ENCODE measurements around the gene DNAH14. TPM values are rescaled to one million over a fixed set of nuclear protein-coding genes. Genes with fewer than 3 reads are reported as not detected.

DNAH14 gene
- total and polyA plus RNA-seq, 2 of the 13 experiments (the other 11 are each of a cell fraction or from before 2014, with no cell fraction given), result 4.5 to 27.5 TPM

DNA sequence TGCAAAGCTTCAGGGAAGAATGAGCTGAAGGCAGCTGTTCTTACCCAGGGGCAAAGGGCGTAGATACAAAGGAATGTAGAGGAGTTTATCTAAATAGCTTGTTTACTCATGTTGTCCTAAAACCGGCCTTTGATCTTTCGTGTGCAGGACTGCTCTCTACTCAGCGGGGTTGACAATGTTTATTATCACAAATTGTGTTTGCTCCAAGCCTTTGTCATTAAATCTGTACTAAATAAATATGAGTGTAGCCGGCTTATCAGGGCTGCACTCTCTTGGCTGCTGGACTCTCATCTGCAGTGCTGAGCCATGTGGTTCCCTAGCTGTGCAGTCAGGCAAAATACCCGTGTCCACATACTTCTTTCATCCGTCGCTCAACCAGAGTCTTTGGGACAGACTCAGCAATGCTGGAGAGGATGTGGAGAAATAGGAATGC, 299.4 kb downstream of the DNAH14 start (continued):
- TF ChIP-seq, protein P1, sequence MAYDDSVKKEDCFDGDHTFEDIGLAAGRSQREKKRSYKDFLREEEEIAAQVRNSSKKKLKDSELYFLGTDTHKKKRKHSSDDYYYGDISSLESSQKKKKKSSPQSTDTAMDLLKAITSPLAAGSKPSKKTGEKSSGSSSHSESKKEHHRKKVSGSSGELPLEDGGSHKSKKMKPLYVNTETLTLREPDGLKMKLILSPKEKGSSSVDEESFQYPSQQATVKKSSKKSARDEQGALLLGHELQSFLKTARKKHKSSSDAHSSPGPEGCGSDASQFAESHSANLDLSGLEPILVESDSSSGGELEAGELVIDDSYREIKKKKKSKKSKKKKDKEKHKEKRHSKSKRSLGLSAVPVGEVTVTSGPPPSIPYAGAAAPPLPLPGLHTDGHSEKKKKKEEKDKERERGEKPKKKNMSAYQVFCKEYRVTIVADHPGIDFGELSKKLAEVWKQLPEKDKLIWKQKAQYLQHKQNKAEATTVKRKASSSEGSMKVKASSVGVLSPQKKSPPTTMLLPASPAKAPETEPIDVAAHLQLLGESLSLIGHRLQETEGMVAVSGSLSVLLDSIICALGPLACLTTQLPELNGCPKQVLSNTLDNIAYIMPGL (CRISPR knock-in tag; IDR thresholded peaks at IDR 0.05; ENCODE audit: borderline replicate concordance in 1 of 2, low read depth in 1 of 2), result 0 out of 4 replicates have a peak, but pooled peaks of 1 of the 2 experiments have one; percentile 21
- TF ChIP-seq ZFP91 (CRISPR knock-in tag; IDR thresholded peaks at IDR 0.05; ENCODE audit: borderline replicate concordance) (no peak), MAFG (CRISPR knock-in tag; IDR thresholded peaks at IDR 0.05) (no peak), ZBTB25 (CRISPR knock-in tag; IDR thresholded peaks at IDR 0.05) (no peak), SALL1 (CRISPR knock-in tag; IDR thresholded peaks at IDR 0.05) (peak; percentile 84), ATM (IDR thresholded peaks at IDR 0.05; ENCODE audit: borderline replicate concordance) (no peak), ZIK1 (CRISPR knock-in tag; IDR thresholded peaks at IDR 0.05; ENCODE audit: borderline replicate concordance, low read depth) (no peak), ZKSCAN8 (CRISPR knock-in tag; IDR thresholded peaks at IDR 0.05; ENCODE audit: borderline replicate concordance) (peak; percentile 52; the same call in 1 of the 2 replicates), MXD4 (CRISPR knock-in tag; IDR thresholded peaks at IDR 0.05) (peak; percentile 32; the same call in 1 of the 2 replicates), ZNF382 (CRISPR knock-in tag; IDR thresholded peaks at IDR 0.05; ENCODE audit: borderline replicate concordance) (no peak), SNAPC5 (CRISPR knock-in tag; IDR thresholded peaks at IDR 0.05; ENCODE audit: borderline replicate concordance) (no peak), RFX3 (CRISPR knock-in tag; IDR thresholded peaks at IDR 0.05) (no peak), MIXL1 (CRISPR knock-in tag; IDR thresholded peaks at IDR 0.05) (peak; percentile 87; the same call in 1 of the 2 replicates), TBX3 (IDR thresholded peaks at IDR 0.05; ENCODE audit: borderline replicate concordance) (peak; percentile 96), CCAR2 (optimal IDR thresholded peaks at IDR 0.05; ENCODE audit: low read depth, low read length) (no peak), NCOA2 (CRISPR knock-in tag; IDR thresholded peaks at IDR 0.05) (peak; percentile 86), MXI1 (IDR thresholded peaks at IDR 0.05; ENCODE audit: borderline replicate concordance, low read depth, low read length) (peak; percentile 25; the same call in 1 of the 3 replicates)
- TF ChIP-seq, protein P2, sequence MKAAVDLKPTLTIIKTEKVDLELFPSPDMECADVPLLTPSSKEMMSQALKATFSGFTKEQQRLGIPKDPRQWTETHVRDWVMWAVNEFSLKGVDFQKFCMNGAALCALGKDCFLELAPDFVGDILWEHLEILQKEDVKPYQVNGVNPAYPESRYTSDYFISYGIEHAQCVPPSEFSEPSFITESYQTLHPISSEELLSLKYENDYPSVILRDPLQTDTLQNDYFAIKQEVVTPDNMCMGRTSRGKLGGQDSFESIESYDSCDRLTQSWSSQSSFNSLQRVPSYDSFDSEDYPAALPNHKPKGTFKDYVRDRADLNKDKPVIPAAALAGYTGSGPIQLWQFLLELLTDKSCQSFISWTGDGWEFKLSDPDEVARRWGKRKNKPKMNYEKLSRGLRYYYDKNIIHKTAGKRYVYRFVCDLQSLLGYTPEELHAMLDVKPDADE (CRISPR knock-in tag; IDR thresholded peaks at IDR 0.05), result no peak
- TF ChIP-seq, protein P3, sequence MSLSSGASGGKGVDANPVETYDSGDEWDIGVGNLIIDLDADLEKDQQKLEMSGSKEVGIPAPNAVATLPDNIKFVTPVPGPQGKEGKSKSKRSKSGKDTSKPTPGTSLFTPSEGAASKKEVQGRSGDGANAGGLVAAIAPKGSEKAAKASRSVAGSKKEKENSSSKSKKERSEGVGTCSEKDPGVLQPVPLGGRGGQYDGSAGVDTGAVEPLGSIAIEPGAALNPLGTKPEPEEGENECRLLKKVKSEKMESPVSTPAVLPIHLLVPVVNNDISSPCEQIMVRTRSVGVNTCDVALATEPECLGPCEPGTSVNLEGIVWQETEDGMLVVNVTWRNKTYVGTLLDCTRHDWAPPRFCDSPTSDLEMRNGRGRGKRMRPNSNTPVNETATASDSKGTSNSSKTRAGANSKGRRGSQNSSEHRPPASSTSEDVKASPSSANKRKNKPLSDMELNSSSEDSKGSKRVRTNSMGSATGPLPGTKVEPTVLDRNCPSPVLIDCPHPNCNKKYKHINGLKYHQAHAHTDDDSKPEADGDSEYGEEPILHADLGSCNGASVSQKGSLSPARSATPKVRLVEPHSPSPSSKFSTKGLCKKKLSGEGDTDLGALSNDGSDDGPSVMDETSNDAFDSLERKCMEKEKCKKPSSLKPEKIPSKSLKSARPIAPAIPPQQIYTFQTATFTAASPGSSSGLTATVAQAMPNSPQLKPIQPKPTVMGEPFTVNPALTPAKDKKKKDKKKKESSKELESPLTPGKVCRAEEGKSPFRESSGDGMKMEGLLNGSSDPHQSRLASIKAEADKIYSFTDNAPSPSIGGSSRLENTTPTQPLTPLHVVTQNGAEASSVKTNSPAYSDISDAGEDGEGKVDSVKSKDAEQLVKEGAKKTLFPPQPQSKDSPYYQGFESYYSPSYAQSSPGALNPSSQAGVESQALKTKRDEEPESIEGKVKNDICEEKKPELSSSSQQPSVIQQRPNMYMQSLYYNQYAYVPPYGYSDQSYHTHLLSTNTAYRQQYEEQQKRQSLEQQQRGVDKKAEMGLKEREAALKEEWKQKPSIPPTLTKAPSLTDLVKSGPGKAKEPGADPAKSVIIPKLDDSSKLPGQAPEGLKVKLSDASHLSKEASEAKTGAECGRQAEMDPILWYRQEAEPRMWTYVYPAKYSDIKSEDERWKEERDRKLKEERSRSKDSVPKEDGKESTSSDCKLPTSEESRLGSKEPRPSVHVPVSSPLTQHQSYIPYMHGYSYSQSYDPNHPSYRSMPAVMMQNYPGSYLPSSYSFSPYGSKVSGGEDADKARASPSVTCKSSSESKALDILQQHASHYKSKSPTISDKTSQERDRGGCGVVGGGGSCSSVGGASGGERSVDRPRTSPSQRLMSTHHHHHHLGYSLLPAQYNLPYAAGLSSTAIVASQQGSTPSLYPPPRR (CRISPR knock-in tag; IDR thresholded peaks at IDR 0.05; ENCODE audit: borderline replicate concordance), result peak; percentile 99
